Posterior cingulate gyrus (tissue), 11 donors: ENCODE data around the gene PI4KA.

ENCODE experiments used
- DNase-seq, 10 donors: peaks; one replicate each; pipeline versions ENCODE4 v3.0.0 to v3.0.0-alpha.2; 2020 to 2021; ENCODE audit warnings: mixed read lengths in 3 of 10
- intact Hi-C: fragments of 100-400 bp; cut with DNase I; formaldehyde crosslinking; loops from one replicate; pipeline ENCODE4 v1.15.1; 2023

Gene PI4KA

DNA sequence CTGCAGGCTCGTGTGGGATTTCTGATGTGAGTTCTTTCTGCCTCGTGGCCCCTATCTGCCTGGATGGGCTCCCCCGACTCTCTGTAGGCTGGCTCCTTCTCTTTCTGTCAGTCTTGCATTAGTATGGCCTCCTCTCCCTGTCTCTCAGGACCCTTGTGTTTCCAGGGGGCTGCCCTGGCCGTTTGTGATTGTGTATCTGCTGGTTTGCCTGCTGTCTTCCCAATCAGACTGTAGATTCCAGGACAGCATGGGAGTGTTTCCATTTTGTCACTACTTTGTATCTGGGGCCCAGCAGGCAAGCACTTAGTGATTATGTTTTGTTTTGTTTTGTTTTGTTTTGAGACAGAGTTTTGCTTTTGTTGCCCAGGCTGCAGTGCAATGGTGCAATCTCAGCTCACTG is 25.8 kb upstream of the PI4KA start:
- intact Hi-C loops: loop anchor here (10.0 kb wide), 2 partner anchors 60 to 100 kb away; partner anchors contain the start of gene LZTR1
- peak in 2 of 10 donors; percentile 5 to 41 for DNase-seq

DNA sequence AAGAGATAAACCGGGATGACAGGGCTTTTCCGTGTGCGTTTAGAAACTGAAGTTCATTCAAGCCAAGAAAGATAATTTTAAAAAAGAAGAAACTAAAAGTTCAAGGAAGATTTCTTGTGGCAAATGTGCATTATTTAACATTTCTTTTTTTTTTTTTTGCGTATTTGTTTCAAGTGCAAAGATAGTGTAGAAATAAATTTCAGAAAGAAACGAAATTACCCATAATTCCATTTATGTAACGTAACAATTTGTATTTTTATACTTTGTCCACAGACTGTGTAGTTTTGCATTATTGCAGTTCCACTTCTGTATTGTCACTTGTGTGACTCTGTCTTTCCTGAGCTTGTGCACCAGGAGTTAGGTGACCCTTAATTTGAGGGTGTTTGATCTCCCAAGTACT is 24.2 kb upstream of the PI4KA start:
- no peak for DNase-seq
- intact Hi-C loops: loop anchor here (10.0 kb wide), 2 partner anchors 62 to 102 kb away; partner anchors contain the start of gene LZTR1

DNA sequence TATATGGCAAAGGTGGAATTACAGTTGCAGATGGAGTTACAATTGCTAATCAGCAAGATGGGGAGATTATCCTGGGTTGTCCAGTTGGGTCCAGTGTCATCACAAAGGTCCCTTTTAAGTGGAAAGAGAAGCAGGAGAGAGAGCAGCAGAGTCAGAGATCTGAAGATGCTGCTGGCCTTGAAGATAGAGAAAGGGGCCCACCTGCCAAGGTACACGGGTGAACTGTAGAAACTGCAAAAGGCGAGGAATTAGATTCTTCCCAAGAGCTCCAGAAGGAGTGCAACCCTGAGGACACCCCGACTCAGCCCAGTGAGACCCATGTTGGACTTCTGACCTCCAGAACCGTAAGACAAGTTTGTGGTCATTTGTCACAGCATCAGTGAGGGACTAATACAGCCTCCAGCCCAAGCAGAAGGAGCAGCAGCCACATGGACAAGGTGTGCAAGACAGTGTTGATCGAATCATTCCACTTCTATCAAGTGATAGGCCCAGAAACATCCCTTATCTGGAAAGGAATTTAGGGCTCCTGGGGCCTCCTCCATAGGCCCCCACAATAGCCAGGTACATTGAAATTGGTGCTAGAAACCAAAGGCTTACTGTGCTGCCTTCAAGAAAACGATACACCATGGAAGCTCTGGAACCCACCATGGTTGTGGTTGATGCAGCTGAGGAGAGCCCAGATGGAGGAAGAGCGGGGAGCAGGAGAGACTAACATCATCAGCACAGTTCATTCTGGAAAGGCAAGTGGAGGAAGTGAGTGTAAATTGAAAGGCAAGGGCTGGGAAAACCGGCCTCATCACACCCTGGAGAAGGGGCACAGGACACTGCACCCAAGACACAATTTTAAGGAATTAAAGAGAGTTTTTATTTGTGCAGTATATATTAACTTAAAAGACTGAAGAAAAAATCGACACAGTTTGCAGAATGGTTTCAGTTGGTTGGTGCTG is 23.5 kb upstream of the PI4KA start:
- DNase-seq: peak in 1 of 10 donors; percentile 22

DNA sequence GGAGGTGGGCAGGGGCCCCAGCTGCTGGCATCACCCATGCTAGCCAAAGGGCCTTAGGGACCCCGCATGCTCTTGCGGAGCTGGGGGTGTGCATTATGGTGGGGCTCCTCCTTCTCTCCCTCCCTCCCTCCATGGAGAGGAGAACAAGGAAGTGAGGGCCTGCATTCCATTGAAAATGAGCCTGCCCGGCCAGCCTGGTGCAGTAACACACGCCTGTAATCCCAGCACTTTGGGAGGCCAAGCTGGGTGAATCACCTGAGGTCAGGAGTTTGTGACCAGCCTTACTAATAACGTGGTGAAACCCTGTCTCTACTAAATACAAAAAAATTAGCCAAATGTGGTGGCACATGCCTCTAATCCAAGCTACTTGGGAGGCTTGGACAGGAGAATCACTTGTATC is 22.6 kb upstream of the PI4KA start:
- peak in 2 of 10 donors; percentile 20 to 26 for DNase-seq
- intact Hi-C loops: loop anchor here (10.0 kb wide), 2 partner anchors 64 to 104 kb away; partner anchors contain the start of gene LZTR1

More for the DNA sequence above, 23.5 kb upstream of the PI4KA start:
- intact Hi-C loops: loop anchor here (10.0 kb wide), 2 partner anchors 63 to 103 kb away; partner anchors contain the start of gene LZTR1

DNA sequence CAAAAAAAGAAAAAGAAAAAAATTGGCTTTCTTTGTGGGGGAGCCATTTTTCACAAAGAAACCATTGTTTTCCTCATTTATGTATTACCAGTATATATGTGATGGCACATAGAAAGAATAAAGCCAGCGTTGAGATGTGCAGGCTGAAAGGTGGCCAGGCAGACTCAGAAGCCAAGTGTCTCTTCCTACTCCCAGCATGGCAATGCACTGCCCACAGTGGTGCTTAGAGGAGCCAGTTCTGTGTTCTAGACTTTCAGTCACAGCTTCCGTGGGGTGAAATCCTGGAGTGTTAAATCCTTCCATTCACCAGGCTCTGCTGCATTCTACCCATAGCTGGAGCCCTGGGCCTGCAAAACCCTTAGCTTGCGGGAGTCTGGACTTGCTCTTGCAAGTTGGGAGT is 19.1 kb upstream of the PI4KA start:
- intact Hi-C loops: no loop called here
- DNase-seq: peak in 6 of 10 donors; percentile 13 to 90 (median 35)

DNA sequence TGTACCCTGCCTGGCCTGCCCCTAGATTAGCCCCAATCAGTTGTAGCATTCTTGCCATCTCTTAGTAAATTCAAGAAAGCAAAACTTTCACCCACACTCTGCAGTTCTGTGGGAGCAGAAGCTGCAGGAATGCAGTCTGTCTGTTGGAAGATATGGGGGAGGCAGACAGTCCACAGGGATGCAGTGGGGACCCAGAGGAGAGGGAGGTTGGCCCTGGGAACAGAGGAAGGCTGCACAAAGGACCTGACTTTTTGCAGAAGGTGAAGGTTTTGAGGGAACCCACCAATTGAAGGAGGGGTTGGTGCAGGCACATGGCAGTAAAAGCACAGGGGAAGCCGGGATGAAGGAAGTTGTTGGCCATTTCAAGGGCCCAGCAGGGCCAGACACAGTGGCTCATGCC is 16.7 kb upstream of the PI4KA start:
- intact Hi-C loops: no loop called here
- DNase-seq: peak in 2 of 10 donors; percentile 17 to 57

DNA sequence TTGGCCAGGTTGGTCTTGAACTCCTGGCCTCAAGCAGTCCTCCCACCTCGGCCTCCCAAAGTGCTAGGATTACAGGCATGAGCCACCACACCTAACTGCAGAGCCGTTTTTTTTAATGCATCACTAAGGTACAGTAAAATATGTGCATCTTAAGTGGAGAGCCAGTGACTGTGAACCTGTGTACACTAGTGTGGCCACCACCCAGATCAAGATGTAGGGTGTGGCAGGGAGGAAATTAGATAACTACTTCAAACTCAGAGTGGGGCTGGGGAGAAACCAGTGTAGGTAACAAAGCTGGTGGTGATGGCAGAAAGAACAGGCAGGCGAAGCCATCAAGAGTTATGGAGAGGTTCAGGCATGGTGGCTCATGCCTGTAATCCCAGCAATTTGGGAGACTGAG is 14.6 kb upstream of the PI4KA start:
- no peak for DNase-seq
- intact Hi-C loops: no loop called here

DNA sequence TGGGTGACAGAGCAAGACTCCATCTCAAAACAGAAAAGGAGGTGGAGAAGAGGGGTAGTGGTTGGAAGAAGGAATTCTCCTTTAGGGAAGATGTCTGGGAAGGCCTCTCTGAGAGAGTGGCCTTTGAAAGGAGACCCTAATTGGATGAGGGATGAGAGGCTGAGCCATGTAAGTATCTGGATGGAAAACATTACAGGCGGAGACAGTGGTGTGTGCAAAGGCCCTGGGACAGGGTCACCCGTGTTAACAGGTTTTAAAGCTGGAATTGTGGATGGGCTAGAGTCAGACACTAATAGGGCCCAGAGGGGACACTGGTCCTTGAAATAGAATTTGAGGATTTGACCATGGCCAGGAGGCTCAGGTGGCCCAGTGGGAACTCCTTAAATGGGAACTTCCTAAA is 10.6 kb upstream of the PI4KA start:
- peak in 1 of 10 donors; percentile 6 for DNase-seq
- intact Hi-C loops: no loop called here

DNA sequence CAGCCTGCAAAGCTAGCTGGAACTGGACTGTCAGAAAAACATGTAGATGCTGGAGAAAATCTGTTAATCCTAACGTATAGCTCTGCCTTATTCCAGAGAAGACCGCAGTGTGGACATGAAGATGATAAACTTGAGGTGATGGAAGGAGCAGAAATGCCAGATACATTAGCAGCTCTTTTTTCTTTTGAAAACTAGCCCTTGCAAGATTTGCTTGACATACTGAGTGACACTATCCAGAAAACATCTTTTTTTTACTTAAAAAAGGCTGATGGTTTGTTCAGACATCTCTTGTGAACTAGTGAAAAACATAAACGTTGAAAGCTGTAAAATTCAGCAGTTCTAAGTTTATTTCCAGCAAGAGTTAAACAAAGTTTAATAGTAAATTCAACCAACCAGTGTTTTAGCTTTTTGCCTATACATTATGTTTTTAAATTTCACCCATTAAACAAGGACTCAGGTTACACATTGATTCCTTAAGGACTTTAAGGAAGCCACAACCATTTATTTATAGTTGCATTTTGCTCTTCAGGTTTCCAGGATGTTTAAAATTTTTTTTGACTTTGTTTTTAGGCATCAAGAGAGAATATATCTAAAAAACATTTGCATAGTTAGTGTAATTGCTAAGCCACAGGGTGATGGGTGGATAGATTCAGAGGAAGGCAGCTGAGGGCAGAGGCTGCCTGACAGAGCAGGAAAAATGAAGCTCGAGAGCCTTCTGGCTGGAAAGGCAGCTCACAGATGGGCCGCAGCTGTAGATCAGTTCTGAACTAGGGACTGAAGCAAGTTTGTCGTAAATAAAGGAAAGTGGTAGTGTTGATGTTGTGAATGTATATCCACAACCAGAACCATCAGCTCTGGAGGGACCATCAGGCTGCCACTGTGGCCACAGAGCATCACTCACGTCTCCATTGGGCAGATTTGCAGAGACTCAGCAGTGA is 9.7 kb upstream of the PI4KA start:
- intact Hi-C loops: no loop called here

DNA sequence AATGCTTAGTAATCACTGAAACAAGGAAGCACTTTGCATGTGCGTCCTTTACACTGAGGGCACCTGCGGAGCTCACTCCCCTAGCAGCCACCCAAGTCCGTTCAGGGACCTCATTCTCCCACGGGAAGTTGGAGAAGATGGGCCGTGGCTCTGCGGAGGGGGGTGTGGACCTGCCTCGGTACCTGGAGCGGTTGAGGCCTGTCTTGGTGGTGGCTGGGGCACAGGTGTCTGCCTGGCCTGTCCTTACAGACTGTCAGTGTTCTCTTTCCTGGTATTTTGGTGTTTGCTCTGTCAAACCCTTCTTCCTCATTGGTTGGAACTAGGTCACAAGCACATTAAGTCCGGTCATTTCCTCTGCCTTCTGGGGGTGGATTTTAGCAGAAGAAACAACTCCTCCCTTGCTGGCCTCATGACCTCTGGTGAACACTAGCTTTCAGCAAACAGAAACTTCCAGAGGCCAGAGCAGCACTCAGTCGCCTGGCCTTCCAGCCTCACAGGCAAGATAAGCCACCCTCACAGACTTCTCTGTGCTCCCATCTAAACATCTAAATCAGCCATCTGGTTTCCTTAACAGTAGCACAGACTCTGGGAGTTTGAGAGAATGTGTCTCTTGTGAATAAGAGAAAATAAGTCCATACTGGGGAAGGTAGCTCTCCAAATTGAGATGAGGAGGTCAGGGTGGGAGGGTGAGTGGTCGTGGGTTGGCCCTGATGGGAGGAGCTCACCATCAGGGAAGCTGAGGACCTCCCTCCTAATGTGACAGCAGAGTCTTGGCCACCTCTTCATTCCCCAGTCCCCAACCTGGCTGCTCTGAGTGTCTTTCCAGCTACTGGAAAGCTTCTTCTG is 8.8 kb upstream of the PI4KA start:
- intact Hi-C loops: no loop called here
- peak in 2 of 10 donors; percentile 65 to 66 for DNase-seq

More for the DNA sequence above, 9.7 kb upstream of the PI4KA start:
- peak in 2 of 10 donors; percentile 29 to 49 for DNase-seq

DNA sequence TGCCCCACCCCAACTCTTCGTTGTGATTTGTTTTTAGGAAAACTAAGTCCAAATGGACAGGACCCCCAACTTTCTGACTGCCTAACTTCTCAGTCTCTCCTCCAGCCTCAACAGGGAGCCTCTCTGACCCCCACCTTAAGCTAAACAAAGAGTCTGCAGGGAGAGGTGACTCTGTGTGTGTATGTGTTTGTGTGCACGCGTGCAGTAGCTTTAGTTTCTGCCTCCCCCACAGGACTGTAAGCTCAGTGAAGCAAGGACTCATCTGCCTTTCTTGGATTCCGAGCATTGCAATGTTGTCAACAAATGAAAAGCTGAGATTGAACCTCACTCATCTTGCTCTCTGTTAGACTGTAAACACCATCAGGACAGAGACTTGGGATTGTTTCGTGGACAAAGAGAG is 8.1 kb upstream of the PI4KA start:
- intact Hi-C loops: no loop called here
- peak in 2 of 10 donors; percentile 20 to 26 for DNase-seq

DNA sequence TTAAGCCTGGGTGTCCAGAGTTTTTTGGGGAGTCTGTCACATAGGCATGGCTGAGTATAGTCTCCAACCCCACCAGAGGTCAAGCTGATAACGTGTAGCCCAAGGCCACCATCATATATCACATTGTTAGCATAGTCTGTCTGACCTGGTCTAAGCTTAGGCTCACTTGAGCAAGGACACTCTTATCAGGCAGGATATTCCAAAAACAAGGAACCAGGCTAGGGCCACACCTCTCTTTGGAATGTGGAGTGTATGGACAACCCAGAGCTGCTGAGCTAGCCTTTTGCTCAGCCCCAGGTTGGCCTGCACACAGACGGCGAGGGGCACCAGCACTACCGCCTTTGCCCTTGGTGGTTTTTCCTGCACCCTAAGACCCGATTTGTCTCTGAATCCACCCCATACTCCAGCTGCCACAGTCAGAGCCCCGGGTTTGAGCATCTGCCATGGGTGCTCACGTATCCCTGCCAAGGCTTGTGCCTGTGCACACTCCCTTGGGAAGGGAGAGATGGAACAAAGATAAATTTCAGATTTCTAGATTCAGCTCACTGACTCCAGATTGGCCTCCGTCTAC is 7.3 kb upstream of the PI4KA start:
- DNase-seq: peak in 2 of 10 donors; percentile 47 to 60
- intact Hi-C loops: no loop called here

DNA sequence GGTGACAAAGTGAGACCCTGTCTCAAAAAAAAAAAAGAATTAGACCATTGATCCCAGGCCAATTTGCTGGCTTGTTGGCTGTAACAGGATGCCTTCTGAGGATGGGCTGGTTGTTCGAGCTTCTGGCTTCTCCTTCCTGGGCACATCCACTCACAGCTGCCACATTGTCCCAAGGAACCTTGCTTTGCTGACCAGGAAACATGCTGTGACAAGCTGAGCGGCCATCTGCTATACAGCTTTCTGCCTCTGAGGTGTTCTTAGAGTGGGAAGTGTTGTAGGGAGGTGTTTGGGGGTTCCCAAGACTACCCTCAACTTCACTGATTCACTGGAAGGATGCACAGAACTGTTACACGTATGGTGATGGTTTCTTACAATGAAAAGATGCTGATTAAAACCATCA is 6.7 kb upstream of the PI4KA start:
- intact Hi-C loops: no loop called here
- peak in 3 of 10 donors; percentile 25 to 67 (median 63) for DNase-seq

DNA sequence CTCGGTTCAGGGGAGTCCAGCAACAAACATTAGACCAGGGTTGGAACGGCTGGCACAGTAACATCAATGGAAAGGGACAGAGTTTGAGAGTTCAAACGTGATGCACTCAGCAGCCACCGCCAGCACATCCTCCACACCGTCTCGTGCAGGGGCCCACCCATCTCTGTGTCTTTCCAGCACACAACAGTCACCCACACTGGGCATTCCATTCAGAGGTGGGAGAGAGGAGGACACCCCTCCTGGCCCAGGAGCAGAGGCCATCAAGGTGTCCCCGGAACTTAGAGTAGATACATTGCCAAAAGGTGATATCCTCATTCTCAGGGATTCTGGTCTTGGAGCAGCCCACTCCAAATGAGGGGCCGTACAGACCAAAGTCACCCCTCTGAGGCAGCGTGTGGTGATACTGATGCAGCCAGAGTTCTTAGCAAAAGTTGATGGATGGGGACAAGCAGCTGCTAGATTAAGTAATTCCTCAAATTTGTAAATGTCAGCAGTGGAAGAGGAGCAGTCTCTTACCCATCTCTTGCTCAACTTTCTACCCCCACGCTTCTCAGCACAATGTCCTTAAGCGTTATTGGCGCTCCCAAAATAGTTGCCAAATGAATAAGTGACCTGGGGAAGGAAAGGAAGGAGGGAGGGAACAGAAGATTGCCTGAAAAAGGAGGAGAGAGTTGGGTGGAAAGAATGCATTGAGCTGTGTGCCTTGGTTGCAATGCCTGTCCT is 5.7 kb upstream of the PI4KA start:
- peak in 2 of 10 donors; percentile 42 to 61 for DNase-seq
- intact Hi-C loops: no loop called here

DNA sequence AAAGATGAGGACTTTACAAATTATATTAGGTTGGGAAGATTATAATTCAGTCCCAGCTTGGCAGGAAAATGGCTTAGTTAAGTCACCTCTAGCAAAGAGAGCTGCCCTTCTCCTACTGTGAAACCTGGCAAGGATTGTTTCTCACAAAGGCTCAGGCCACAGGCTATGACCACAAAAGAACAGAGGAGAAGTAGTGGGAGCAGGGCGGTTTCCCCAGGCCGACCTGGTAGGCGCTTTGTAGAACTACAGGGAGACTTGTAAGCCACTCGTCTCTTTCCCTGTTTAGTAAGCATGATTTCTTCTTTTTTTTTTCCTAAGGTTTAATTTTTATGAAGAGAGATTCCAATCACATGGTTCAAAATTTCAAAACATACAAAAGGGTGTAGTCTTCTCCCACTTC is 4.8 kb upstream of the PI4KA start:
- DNase-seq: peak in 2 of 10 donors; percentile 11 to 22
- intact Hi-C loops: no loop called here

DNA sequence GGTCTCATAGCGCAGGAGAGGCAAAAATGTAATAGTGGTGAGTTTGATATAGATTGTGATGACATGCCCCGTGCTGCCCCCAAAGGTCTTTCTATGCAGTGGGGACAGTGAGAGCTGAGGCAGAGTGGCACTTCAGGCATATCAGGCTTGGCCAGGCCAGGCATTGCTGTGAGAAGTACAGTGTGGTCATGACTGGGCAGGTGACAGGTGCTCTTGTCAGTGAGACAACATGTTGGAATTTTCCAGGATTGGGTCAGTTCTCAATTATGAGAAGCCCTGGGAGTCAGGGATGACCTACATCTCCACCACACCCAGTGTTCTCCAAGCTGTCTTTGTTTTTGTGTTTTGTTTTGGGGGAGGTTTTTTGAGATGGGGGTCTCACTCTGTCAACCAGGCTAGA is 3.9 kb upstream of the PI4KA start:
- DNase-seq: peak in 1 of 10 donors; percentile 5
- intact Hi-C loops: no loop called here

DNA sequence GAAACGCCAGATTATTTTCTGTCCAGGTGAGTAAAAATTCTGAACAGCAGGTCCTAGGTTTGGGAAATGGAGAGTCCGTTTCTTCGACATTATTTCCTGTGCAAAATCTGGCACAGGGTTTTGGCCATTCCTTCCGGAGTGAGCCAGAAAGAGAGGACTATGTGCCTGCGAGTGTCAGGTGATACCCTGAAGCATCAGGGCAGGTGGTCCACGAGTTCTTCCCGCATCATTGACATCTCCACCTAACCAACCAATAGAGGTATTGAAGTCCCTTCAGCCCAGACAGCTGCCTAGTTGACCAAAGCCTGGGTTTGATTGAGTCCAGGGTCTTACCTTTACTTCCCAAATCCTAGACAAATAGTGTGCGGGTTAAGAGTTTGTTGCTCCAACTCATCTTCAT is 1.0 kb upstream of the PI4KA start:
- DNase-seq: peak in 1 of 10 donors; percentile 11
- intact Hi-C loops: loop anchor here (5.0 kb wide), 2 partner anchors 123 to 143 kb away; partner anchors contain the start of genes LZTR1 and THAP7

DNA sequence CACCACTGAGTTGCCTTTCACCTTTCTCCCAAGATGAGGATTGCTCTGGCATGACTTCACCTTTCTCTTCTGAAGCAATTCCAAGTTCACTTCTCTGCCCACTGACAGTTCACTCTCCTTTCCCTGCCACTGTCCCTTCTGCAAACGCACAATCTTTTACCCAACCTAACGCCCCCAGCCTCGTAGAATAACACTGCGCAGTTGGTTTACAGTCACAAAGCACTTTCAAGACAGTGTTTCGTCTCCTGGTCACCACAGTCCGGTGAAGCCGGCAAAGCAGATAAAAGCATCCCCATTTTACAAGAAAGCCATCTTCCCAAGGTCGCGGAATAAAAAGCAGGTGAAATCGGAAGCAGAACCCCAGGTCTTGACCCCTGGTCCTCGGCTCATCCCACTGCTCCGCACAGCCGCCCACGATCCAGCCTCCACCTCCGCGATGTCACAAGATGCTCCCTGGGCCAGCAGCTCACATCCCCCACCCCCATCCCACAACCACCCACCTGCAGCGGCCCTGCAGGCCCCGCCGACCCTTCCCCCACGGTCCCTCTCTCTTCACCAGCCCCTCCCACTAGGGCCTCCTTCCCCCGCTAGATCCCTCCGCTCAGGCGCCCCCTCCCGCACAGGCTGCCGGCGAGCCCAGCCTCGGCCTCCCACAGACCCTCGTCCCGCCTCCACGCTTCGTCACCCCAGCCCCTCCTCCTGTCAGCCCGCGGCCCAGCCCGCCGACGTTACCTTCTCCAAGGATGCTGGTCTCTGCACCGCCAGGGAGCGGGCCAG is 585 bp downstream of the PI4KA start:
- intact Hi-C loops: loop anchor here (1.0 to 5.0 kb wide), 3 partner anchors 59 to 144 kb away; partner anchors contain the start of genes CRKL, LZTR1 and THAP7
- DNase-seq: peak; percentile 62 to 97 (median 76)
